Activated CD4-positive, alpha-beta T cell treated with anti-CD3 and anti-CD28 coated beads, Interleukin-2, amount 50 U/mL, for 24 hours (primary cell): ENCODE results near the gene CRACR2B.

Experiments used
- DNase-seq, 2 donors: peaks; one replicate each; pipeline ENCODE4 v3.0.0-alpha.2; 2020; ENCODE audit warnings: low read depth in 1 of 2, low spot score in 1 of 2

Gene CRACR2B

DNA sequence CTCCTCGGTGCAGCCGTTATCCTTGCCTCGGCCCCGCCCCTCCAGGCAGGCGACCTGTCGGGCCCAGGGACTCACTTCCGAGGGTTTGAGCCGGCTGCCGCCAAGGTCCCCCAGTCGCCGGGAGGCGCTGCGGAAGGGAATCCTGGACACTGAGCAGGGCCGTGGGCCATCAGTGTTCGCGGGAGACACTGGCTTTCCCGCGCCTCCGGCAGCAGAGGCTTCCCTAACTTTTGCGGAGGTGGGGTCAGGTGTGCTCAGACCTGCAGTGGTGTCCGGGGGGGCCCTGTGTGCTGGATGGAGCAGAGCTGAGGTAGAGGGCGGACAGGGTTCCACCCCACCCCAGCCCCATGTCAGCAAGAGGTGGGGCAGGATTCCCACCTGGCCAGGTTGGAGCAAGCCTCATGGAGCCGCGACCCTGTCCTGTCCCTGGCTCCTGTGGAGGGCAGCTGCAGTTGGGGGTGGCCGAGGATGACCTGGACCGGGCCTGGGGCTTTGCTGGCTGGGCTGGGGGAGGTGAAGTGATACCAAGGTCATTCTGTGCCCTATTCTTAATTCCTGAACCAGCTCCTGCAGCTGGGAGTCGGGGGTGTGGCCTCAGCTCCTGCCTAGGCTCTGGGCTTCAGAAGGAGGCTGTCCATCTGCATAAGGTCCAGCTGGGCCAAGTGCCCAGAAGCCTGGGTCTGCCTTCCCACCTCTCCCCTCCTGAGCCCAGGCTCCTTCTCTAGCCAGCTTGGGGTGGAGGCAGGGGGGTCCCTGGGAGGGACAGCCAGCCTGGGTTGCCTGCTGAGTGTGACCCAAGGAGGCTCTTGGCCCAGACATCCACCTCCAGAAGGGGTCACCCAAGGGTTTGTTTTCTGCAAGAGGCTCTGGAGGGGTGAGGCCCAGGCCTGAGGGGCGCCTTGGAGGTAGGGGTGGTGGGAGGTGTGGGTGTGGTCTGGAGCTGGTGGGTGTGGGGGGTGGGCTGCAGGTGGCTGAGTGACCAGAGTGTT is 23.4 kb downstream of the CRACR2B start:
- no peak for DNase-seq

DNA sequence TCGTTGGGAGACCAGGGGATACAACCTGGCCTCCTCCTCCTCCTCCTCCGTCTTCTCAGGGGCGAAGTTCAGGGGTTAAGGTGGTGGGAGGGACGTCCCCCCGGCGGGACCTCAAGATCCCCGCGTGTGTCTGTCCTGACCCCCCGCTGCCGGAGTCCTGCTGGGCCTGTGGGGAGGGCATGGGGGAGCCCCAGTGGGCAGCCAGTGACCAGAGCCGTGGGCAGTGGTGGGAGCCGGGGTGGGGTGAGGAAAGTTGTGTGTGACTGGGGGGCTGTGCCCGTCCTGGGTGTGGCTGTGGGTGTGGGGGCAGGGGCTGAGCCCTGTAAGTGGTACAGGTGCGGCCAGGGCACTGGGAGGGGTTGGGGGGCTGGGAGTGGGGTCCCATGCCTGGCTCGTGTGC is 25.0 kb downstream of the CRACR2B start:
- no peak for DNase-seq

DNA sequence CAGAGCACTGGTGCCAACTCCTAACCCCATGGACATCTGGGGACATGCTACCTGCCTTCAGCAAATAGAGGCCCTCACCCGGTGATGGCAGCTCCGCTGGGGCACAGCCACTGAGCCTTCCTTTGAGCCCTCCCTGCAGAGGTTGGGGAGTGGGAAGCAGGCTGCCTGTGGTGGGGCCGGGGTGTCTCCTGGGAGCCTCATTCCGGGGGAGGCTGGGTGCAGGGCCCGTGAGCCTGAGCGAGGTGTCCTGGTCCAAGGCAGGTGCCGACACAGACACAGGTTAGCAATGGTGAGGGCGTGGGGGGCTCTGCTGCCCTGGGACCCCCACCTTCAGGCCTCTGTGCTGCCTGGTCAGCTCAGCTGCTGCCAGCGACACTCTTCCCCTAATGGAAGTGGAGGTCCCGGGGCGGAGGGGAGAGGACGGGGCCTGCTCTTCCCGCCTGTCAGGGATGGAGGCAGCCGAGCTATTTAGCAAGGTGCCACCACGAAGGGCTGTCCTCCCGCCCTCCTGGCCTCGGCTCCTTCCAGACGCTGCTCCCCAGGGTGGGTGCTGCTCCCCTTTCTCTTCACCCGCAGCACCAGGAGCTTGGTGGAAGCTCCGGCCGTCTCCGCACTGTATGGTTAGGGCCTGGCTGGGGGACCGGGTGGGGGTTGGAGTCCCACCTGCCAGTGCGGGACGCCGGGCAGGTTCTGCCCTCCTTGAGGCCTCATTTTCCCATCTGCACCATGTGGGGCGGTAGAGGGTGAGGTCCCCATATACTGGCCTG is 26.1 kb downstream of the CRACR2B start:
- DNase-seq, result no peak

DNA sequence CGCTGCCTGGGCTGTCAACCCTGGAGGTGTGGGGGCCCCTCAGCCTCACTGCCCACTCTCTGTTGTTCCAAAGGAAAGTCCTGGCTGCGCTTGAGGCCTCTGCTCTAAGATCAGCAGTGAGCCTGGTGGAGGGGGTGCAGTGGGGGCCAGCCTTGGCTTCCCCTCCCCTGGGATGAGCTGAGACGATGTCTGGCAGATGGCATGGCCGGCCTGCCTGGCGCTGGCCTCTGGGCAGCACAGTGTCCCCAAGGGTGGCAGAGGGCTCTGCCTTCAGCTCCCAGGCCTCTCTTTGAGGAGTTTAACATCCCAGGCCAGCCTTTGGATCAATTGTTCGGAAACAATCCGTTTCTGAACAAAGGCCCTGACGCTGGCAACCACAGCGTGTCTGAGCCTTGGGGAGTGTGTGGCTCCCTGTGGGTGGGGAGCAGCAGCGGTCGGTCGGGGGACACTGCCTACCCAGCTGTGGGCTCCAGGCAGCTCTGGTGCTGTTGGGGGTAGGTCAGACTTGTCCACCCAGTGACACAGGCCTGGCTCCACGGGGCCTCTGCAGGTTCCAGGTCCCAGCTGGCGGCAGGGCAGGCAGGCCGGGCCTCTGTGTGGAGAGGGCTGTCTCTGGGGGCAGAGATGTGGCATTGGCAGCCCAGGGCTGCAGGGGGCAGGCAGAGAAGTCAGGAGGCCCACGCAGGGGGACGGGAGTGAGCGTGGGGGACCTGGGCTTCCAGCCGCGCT is 27.0 kb downstream of the CRACR2B start:
- no peak for DNase-seq

DNA sequence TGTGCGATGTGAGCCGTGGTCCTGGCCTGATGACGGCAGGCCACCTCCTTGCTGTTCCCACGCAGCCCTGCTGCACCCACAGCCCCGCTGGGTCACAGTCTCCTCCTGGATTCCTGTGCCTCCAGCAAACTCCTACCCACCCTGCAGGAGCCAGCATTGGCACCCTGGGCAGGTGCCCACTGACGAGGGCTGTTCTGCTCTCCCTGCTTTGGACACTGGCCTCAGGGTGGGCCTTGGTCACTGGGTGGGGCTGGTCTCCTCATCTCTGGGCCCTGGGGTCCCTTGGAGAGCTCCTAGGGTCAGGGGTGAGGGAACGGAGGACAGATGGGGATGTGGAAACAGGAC is 27.6 kb downstream of the CRACR2B start:
- no peak for DNase-seq

DNA sequence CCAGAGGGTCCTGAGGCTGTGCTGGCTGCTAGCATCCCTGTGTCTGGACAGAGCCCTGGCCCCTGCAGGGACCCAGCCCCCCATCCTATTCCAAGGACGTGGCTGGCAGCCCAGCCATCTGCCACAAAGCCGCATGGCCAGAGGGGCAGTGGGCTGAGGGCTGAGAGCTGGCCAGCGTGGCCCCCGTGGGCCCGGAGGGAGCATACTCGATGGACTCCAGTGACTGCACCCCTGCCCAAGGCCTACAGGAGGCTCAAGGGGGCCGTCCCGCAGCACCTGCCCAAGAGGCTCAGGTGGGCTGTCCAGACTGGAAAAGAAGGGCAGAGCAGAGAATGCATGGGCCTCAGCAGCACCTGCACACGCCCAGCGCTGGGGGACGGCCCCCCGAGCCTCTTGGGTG is 28.1 kb downstream of the CRACR2B start:
- DNase-seq, result no peak

DNA sequence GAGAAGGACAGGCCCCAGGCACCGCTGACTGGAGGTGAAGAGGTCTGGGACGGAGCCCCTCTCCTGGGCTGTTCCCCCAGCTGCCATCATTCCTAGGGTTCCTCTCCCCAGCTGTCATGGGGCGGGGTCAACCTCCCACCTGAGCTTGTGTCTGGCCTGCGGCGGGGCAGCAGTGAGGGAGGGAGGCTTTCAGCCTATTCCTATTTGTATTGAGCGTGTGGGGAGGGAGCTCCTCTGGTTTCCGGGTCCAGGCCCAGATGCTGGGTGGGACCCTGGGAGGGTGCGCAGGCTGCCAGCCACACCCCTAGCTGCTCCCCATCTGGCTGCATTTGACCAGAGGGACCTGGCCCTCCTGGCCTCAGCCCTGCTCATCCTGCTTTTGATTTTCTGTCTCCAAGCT is 28.7 kb downstream of the CRACR2B start:
- no peak for DNase-seq

- no peak for DNase-seq
Measured at GRCh38 chr11:858053-858761, 30.5 kb downstream of the CRACR2B start.

GRCh38 chr11:858762-859339 is 31.1 kb downstream of the CRACR2B start:
- DNase-seq, result no peak

- no peak for DNase-seq
Measured at GRCh38 chr11:859394-860131, 31.8 kb downstream of the CRACR2B start.

DNA sequence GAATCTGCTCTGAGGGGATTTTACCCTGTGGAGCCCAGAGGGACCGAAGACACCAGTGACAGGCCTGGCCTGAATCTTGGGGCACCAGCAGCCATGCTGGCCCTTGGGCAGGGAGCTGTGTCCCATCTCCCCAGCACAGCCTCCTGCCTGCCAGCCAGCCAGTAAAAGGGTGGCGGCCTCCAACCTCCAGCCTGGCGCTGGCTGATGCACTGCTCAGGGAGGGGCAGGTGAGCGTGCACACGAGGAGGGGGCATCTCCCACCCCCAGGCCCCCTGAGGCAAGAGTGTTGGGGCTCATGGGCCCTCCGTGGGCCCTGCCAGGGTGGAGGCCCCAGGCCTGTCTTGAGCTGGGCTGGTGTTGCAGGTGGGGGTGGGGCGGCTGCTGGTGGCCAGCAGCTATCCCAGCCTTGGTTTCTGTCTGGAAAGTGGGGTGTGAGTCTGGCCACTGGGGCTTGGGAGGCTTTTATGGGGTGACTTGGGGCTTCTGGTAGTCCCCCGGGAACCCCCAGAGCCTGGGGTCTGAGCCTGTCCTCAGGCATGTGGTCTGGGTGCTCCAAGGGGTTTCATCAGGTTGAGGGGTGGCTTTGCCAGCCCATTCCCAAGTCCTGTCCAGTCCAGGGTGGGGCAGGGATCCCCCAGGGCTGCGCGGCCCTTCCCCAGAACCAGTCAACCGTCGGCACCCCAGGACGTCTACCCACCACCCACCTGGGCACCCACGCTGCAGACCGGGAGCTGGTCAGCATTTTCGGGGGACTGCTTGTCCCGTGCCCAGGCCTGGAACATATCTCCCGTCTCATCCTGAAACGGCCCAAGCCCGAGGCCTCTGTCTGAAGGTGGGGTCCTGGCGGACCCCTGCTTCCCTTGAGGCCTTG is 32.8 kb downstream of the CRACR2B start:
- DNase-seq, result no peak

- no peak for DNase-seq
Measured at GRCh38 chr11:861105-861479, 33.4 kb downstream of the CRACR2B start.

DNA sequence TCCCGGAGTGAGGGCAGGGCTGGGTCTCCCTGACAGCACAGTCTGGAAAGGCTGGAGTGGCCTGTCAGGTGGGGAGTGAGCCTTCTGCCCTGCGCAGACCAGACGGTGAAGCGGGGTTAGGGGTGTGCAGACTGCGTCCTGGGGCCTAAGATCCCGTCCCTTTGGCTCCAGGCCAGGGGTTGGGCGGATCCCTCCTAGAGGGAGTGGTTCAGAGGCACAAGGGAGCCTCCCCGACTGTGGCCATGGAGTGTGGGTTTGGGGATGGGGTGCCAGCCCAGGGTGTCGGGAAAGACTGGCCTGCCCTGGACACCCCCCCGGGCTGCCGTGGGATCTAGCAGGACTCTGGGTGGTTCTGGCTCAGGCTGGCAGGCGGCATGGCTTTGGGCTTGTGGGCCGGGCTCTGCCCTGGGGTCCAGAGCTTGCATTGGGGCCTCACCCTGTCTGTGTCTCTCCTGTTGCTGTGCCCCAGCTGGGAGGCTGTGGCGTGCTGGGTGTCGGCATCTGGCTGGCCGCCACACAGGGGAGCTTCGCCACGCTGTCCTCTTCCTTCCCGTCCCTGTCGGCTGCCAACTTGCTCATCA is 34.5 kb downstream of the CRACR2B start:
- no peak for DNase-seq

GRCh38 chr11:862696-863022 is 34.9 kb downstream of the CRACR2B start:
- DNase-seq, result no peak

DNA sequence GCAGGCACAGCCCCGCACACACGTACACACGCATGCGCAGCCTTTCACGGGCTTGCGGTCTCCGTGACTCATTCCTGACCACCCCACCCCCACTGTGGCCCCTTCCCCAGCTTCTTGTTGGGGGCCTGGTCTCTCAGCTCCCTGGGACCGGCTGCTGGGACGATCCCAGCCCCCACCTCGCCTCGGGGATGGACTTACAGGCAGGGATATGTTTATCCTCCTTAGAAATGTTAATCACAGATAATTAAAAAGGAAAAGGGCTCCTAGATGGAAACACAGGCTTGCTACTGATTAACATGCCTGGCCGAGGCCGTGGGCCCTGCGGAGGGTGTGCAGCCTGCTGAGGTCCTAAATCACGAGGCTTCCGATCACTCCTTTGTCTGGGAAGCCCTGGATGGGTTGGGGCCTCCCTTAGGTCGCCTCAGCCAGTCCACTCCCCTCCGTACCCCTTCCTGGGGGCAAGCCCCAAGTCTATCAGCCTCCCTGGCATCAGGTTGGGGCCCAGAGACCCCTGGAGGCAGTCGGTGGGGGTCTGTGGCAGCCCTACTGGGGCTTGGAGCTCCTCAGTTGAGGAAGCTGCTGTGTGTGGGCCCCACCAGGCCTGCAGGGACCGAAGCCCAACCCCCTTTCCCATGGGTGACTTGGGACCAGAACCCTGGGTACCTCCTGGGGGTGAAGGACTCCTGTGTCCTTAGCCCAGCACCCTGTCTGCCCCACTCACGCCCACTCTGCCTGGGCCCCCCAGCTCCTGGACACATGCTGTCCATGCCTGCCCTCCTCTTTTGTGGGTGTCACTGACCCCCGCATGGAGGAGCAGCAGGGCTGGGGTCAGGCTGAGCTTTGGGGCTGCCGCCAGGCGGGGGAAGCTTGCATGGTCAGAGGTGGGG is 35.5 kb downstream of the CRACR2B start:
- no peak for DNase-seq

GRCh38 chr11:863910-864827 is 36.5 kb downstream of the CRACR2B start:
- no peak for DNase-seq

DNA sequence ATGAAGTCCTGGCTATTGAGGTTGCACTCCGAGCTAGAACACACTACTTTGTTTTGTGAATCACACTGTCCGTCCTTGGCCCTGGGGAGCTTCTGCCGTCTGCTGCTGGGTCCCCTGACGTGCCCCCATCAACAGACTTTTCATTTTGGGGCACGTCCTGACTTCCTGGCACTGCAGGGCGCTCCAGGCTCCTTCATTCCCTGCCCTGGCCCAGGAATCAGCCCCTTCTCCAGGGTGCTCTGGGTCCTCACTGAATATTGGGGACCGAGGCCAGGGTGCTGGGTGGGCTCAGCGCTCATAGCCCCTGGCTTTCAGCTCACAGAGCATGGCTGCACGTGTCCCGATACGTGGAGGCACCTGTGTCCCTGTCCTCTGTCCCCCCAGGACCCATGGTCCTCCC is 37.2 kb downstream of the CRACR2B start:
- no peak for DNase-seq
